ENCODE results near the gene NFIX.

- no peak for TF ChIP-seq CTCF (conservative IDR thresholded peaks at IDR 0.05 in 1 of 2, IDR thresholded peaks at IDR 0.05 in 1 of 2; ENCODE audit: low read depth in 1 of 2, low read length in 2 of 2)
- TF ChIP-seq EZH2 (IDR thresholded peaks at IDR 0.05; ENCODE audit: low read length, missing control alignments), result no peak
Measured at GRCh38 chr19:13005253-13005652, 10.0 kb downstream of the NFIX start.
